Psoas muscle (tissue), 8 donors: Measurements from ENCODE around the gene RGS14. TPM values are rescaled to one million over a fixed set of nuclear protein-coding genes. Genes with fewer than 3 reads are reported as not detected.

Experiments
- ATAC-seq, 4 donors: fragments of 200-7000 bp; cut with Tn5 transposase; one replicate each; pipeline ENCODE4 v1.9.1; 2020; ENCODE audit warnings: moderate library complexity in 3 of 4, mild to moderate bottlenecking in 2 of 4
- DNase-seq, 2 donors: peaks; one replicate each; pipeline ENCODE4 v3.0.0-alpha.2; 2020
- H3K27ac ChIP-seq: fragments of 200-600 bp; one replicate; pipeline ENCODE4 v1.8.0; 2022
- H3K27me3 ChIP-seq, 3 donors: fragments of 200-600 bp in 1 of 3; one replicate each; pipeline versions ENCODE4 v1.6.1 to v1.8.0; 2013 to 2022; ENCODE audit warnings: low read length in 2 of 3, mild to moderate bottlenecking in 2 of 3, moderate library complexity in 1 of 3; ENCODE audit not compliant: insufficient read depth in 3 of 3
- H3K36me3 ChIP-seq, 2 donors: fragments of 200-600 bp in 1 of 2; one replicate each; pipeline versions ENCODE4 v1.6.1 to v1.8.0; 2013 to 2022; ENCODE audit warnings: low read depth in 1 of 2, mild to moderate bottlenecking in 1 of 2, moderate library complexity in 1 of 2; ENCODE audit not compliant: insufficient read depth in 1 of 2
- H3K4me1 ChIP-seq: fragments of 200-600 bp; one replicate; pipeline ENCODE4 v1.8.0; 2022
- H3K4me3 ChIP-seq: fragments of 200-600 bp; one replicate; pipeline ENCODE4 v1.8.0; 2022; ENCODE audit warnings: mild to moderate bottlenecking
- H3K9me3 ChIP-seq: fragments of 200-600 bp; one replicate; pipeline ENCODE4 v1.8.0; 2022
- CTCF ChIP-seq: fragments of 200-600 bp; IDR thresholded peaks from one replicate; pipeline ENCODE4 v1.8.0; 2022; ENCODE audit warnings: antibody characterized with exemption
- WGBS, 3 donors: extraction: QIAGEN DNeasy Blood & Tissue Kit; methylation state at CpG; one replicate each; pipeline versions ENCODE4 v1.1.6 to v1.1.7; 2013; 5-methylcytosine and 5-hydroxymethylcytosine counted together
- intact Hi-C, 2 donors: fragments of 100-400 bp; cut with DNase I; formaldehyde crosslinking; loops; one replicate each; pipeline versions ENCODE4 v1.11.0 to v1.14.2; 2022
- polyA plus RNA-seq, 3 donors: library from polyadenylated mRNA; stranded (reverse); fragments of 200-250 nt; gene quantifications; one replicate each; pipeline ENCODE4 v1.2.3, GENCODE V29; 2013
- total RNA-seq, 4 donors: library from RNA; stranded (reverse); fragmentation: NEBNext Ultra II Directional in 2 of 4; extraction: Animal tissue kit (Norgen Biotek cat#: 25700) in 2 of 4; gene quantifications; one replicate each; pipeline versions ENCODE4 v1.2.1 to v1.2.4, GENCODE V29; 2021 to 2023
- donor health status: healthy with polysubstance abuse.
- donor health status: DM: no; HTN: no; CAD: no; lungs with moderate emphysema.
- donor health status: Bipolar disorder and iron deficiency.
- donor health status: healthy.
- donor health status: DM: yes; HTN: yes; CAD: no.
- donor health status: DM: no; HTN: no; CAD: no.
- donor health status: DM: no; HTN: no; CAD: no.
- donor health status: DM: yes; HTN: yes; CAD: no.

The RGS14 gene
- total and polyA plus RNA-seq, 7 donors: 3.6 to 23.2 (median 10.0) TPM

DNA sequence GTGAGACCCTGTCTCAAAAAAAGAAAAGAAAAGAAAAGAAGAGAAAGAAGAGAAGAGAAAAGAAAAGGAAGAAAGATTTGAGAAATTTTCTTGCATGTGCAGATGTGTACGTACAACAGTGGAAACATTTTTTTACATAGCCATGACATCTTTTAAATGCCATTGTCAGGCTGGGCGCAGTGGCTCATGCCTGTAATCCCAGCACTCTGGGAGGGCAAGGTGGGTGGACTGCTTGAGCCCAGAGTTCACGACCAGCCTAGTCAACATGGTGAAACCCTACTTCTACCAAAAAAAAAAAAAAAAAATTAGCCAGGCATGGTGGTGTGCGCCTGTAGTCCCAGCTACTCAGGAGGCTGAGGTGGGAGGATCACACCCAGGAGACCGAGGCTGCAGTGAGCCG is 12.8 kb upstream of the RGS14 start:
- no peak overlapping the region for H3K4me3 ChIP-seq
- H3K27me3 ChIP-seq: no peaks in the 10 kb centered on the region
- WGBS, 3 donors: 96 to 97% (median 96%) methylated on average over 6 of the region's 6 CpGs
- H3K36me3 ChIP-seq: peaks cover 9 to 54% of the 10 kb centered on the region in 2 donors
- H3K4me1 ChIP-seq: peaks cover 11% of the 10 kb centered on the region
- H3K27ac ChIP-seq: no peak overlapping the region
- H3K9me3 ChIP-seq: no peaks in the 10 kb centered on the region
- TF ChIP-seq CTCF: no peak
- intact Hi-C loops: no loop called here
- DNase-seq (no peak), ATAC-seq (no peak)

DNA sequence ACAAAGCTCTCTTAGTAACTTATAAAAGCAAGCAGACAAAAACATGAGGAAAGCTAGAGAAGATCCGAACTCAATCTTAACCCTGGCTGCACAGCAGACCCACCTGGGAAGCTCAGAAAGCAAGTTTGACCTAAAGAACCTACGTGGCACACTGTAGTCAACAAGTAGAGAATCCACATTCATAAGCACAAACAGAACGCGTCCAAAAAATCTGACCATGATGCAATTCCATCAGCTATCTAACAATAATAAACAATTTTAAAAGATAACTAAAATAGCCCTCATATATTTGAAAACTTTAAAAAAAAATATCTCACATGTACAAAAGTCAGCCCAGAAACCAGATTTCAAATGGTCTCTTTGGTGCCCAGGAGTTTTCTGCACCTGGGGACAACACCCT is 10.9 kb upstream of the RGS14 start:
- intact Hi-C loops: no loop called here
- Histone ChIP-seq H3K27me3 (no peaks in the 10 kb centered on the region), H3K4me1 (peaks cover 21% of the 10 kb centered on the region), H3K9me3 (no peaks in the 10 kb centered on the region), H3K4me3 (no peak overlapping the region), H3K36me3 (peaks cover 9 to 44% of the 10 kb centered on the region in 2 donors), H3K27ac (no peak overlapping the region)
- no peak for TF ChIP-seq CTCF
- ATAC-seq (no peak), DNase-seq (no peak)
- WGBS, 3 donors: 76 to 91% (median 80%) methylated on average over 4 of the region's 4 CpGs

DNA sequence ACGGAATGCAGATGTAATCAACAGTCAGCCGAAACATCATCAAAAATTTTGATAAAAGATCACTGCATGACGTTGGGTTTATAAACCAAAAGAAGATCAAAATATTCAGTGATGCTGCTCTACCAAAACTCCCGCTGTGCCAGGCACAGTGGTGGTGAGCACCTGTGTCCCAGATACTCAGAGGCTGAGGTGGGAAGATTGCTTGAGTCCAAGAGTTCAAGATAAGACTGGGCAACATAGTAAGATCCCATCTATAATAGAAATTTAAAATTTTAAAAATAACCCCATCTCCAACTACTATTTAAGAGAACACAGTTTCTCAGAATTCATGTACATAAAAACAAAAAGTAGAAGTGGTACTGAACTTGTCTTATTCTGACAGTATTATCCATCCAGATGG is 10.0 kb upstream of the RGS14 start:
- Histone ChIP-seq H3K27ac (no peak overlapping the region), H3K36me3 (peaks cover 9 to 37% of the 10 kb centered on the region in 2 donors), H3K4me1 (peaks cover 21% of the 10 kb centered on the region), H3K9me3 (no peaks in the 10 kb centered on the region), H3K4me3 (no peak overlapping the region), H3K27me3 (no peaks in the 10 kb centered on the region)
- DNase-seq (no peak), ATAC-seq (no peak)
- WGBS, 3 donors: 88 to 91% (median 90%) methylated on average over 4 of the region's 4 CpGs
- TF ChIP-seq CTCF: no peak
- intact Hi-C loops: no loop called here

GRCh38 chr5:177349362-177349647 is 8.4 kb upstream of the RGS14 start:
- Histone ChIP-seq H3K4me1 (peaks cover 21% of the 10 kb centered on the region), H3K27me3 (no peaks in the 10 kb centered on the region), H3K27ac (no peak overlapping the region), H3K4me3 (peak overlapping the region; percentile 4), H3K9me3 (no peaks in the 10 kb centered on the region), H3K36me3 (peaks cover 9 to 33% of the 10 kb centered on the region in 2 donors)
- no peak for TF ChIP-seq CTCF
- intact Hi-C loops: no loop called here
- WGBS, 3 donors: 68 to 75% (median 71%) methylated on average over 3 of the region's 3 CpGs
- no peak for DNase-seq
- no peak for ATAC-seq

DNA sequence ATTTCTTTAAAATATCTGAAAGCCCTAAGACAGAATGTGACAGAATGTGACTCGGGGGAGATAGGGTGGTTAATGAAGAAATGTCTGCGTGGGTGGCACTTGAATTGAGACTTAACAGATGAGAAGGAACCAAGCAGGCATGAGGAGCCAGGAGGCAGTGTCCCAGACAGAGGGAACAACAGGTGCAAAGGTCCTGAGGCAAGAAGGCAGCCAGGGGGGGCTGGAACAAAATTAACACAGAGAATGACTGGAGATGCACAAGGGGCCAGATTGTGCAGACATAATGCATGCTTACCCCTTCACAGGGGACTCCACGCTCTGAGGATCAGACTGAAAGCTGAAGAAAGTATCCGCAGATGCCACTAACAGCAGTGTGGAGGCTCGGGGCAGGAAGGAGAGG is 8.0 kb upstream of the RGS14 start:
- peak overlapping the region; percentile 94 for H3K4me3 ChIP-seq
- peaks cover 9 to 28% of the 10 kb centered on the region in 2 donors for H3K36me3 ChIP-seq
- peaks cover 21% of the 10 kb centered on the region for H3K4me1 ChIP-seq
- TF ChIP-seq CTCF: no peak
- no peak for ATAC-seq
- WGBS, 3 donors: 81 to 91% (median 88%) methylated on average over 5 of the region's 5 CpGs
- H3K27me3 ChIP-seq: no peaks in the 10 kb centered on the region
- DNase-seq: no peak
- intact Hi-C loops: loop anchor here in 1 of 2 donors (5.0 kb wide), 1 partner anchor 37 kb away; the partner anchor contains the start of gene MXD3
- no peak overlapping the region for H3K27ac ChIP-seq
- H3K9me3 ChIP-seq: no peaks in the 10 kb centered on the region
